K562 (cell line): ENCODE measurements around the gene SNX15. TPM values are rescaled to one million over a fixed set of nuclear protein-coding genes. Genes with fewer than 3 reads are reported as not detected.

ENCODE experiments used
- ARID2 ChIP-seq: fragments of 450-650 bp; IDR thresholded peaks from 2 replicates; pipeline ENCODE4 v1.6.1; 2017; ENCODE audit warnings: antibody characterized with exemption, mild to moderate bottlenecking
- ARID4B ChIP-seq: sonication (generic); formaldehyde crosslinking; IDR thresholded peaks from 2 replicates; pipeline ENCODE4 v1.8.0; 2022; ENCODE audit warnings: mild to moderate bottlenecking, missing genetic modification reagents
- CEBPB ChIP-seq: fragments of 450-650 bp; IDR thresholded peaks from 2 replicates; pipeline ENCODE4 v1.6.1; 2016; ENCODE audit warnings: missing genetic modification characterization, missing compliant biosample characterization
- CHCHD3 ChIP-seq: fragments of 250-450 bp; sonication (Bioruptor Pico); IDR thresholded peaks from 2 replicates; pipeline ENCODE4 v2.1.2; 2022; ENCODE audit warnings: mild to moderate bottlenecking
- DACH1 ChIP-seq: fragments of 450-650 bp; IDR thresholded peaks from 2 replicates; pipeline ENCODE4 v1.6.1; 2018; ENCODE audit not compliant: partially characterized antibody
- HNRNPLL ChIP-seq: fragments of 200-400 bp; formaldehyde crosslinking; IDR thresholded peaks from 2 replicates; pipeline ENCODE4 v1.6.1; 2017; ENCODE audit warnings: low read length, low read depth, mild to moderate bottlenecking; ENCODE audit not compliant: poor library complexity, severe bottlenecking
- KDM4B ChIP-seq, 2 experiments: fragments of 450-650 bp in 1 of 2; sonication (generic) in 1 of 2; IDR thresholded peaks; 2 replicates each; pipeline ENCODE4 v1.6.1; 2016 to 2017; ENCODE audit warnings: borderline replicate concordance in 2 of 2, antibody characterized with exemption in 1 of 2, low read depth in 1 of 2, mild to moderate bottlenecking in 1 of 2
- NCOR1 ChIP-seq: fragments of 450-650 bp; IDR thresholded peaks from 2 replicates; pipeline ENCODE4 v1.6.1; 2016; ENCODE audit warnings: mild to moderate bottlenecking, moderate library complexity
- NFXL1 ChIP-seq: fragments of 450-650 bp; formaldehyde crosslinking; IDR thresholded peaks from 2 replicates; pipeline ENCODE4 v1.4.0; 2021; ENCODE audit warnings: mild to moderate bottlenecking
- NR2C1 ChIP-seq, 2 experiments: fragments of 450-650 bp; IDR thresholded peaks; 2 replicates each; pipeline ENCODE4 v1.6.1; 2017; ENCODE audit warnings: mild to moderate bottlenecking in 2 of 2, antibody characterized with exemption in 1 of 2, inconsistent platforms in 1 of 2, missing compliant biosample characterization in 1 of 2, missing genetic modification characterization in 1 of 2
- PYGO2 ChIP-seq: fragments of 450-650 bp; IDR thresholded peaks from 2 replicates; pipeline ENCODE4 v1.6.1; 2016; ENCODE audit warnings: mild to moderate bottlenecking, missing genetic modification characterization, moderate library complexity, missing compliant biosample characterization
- RBM39 ChIP-seq: fragments of 200-400 bp; formaldehyde crosslinking; optimal IDR thresholded peaks from 2 replicates; pipeline ENCODE3; 2018; ENCODE audit warnings: low read depth, low read length
- SNIP1 ChIP-seq: fragments of 450-650 bp; IDR thresholded peaks from 2 replicates; pipeline ENCODE4 v1.7.1; 2017; ENCODE audit warnings: low read depth, mild to moderate bottlenecking
- TCF7L2 ChIP-seq: fragments of 150-350 bp; IDR thresholded peaks from 2 replicates; pipeline ENCODE4 v1.6.1; 2016; ENCODE audit warnings: low read depth, mild to moderate bottlenecking, low read length, moderate library complexity
- XRCC3 ChIP-seq: fragments of 450-650 bp; IDR thresholded peaks from 2 replicates; pipeline ENCODE4 v1.6.1; 2017; ENCODE audit warnings: mild to moderate bottlenecking, moderate library complexity
- ZKSCAN8 ChIP-seq: fragments of 200-800 bp; sonication (Bioruptor generic); IDR thresholded peaks from 2 replicates; pipeline ENCODE4 v1.6.1; 2016; ENCODE audit warnings: missing genetic modification characterization, missing compliant biosample characterization
- ZNF551 ChIP-seq: fragments of 250-450 bp; sonication (Bioruptor Pico); IDR thresholded peaks from 2 replicates; pipeline ENCODE4 v1.5.0; 2021; ENCODE audit warnings: mild to moderate bottlenecking, moderate library complexity
- ZNF707 ChIP-seq: fragments of 250-450 bp; sonication (Bioruptor Pico); conservative IDR thresholded peaks from 2 replicates; pipeline ENCODE4 v1.8.0; 2022; ENCODE audit warnings: inconsistent platforms, mild to moderate bottlenecking, moderate library complexity
- polyA plus RNA-seq, 8 experiments: library from polyadenylated mRNA; depleted of rRNA in 4 of 8; stranded (reverse) in 5 of 8; unstranded in 3 of 8; fragments of >200 nt; fragmentation: Nextera tagmentation in 2 of 8; fragmentation: Illumina TruSeq in 1 of 8; extraction: Ambion mirVana in 2 of 8; extraction: Trizol in 1 of 8; gene quantifications; 2 replicates each; pipeline versions ENCODE4 v1.2.1 to v1.2.3, GENCODE V29; 2011 to 2014; ENCODE audit warnings: inconsistent platforms in 1 of 8, missing spikeins in 1 of 8
- total RNA-seq, 7 experiments: library from RNA; depleted of rRNA in 6 of 7; stranded (reverse); fragments of >200 nt in 6 of 7; fragmentation: Illumina TruSeq in 2 of 7; extraction: Trizol in 2 of 7; gene quantifications; 2 replicates each; pipeline versions ENCODE4 v1.2.1 to v1.2.3, GENCODE V29; 2011 to 2021; ENCODE audit warnings: low replicate concordance in 1 of 7
- TF ChIP-seq, protein P1 (sequence below): IDR thresholded peaks from 2 replicates; pipeline ENCODE4 v1.6.1; 2014; ENCODE audit warnings: antibody characterized with exemption
- TF ChIP-seq, protein P2 (sequence below): sonication (generic); formaldehyde crosslinking; IDR thresholded peaks from 2 replicates; pipeline ENCODE4 v1.8.1; 2023; ENCODE audit warnings: mild to moderate bottlenecking, missing genetic modification reagents

SNX15 gene
- total and polyA plus RNA-seq, 9 of the 15 experiments (the other 6 are each of a cell fraction or from before 2014, with no cell fraction given) = 1.8 to 27.8 (median 15.2) TPM

GRCh38 chr11:65027213-65028067, at the start of gene SNX15 (continued):
- no peak for TF ChIP-seq CEBPB (tag)
- no peak for TF ChIP-seq ZNF551 (CRISPR knock-in tag)
- no peak for TF ChIP-seq DACH1
- peak; percentile 87 for TF ChIP-seq ARID4B (CRISPR knock-in tag)
- TF ChIP-seq RBM39 = no peak
- TF ChIP-seq XRCC3 = no peak
- no peak for TF ChIP-seq ZKSCAN8 (CRISPR knock-in tag)
- TF ChIP-seq PYGO2 = no peak
- TF ChIP-seq CHCHD3 = no peak
- no peak for TF ChIP-seq ZNF707
- TF ChIP-seq SNIP1 = peak; percentile 100
- TF ChIP-seq, protein P1, sequence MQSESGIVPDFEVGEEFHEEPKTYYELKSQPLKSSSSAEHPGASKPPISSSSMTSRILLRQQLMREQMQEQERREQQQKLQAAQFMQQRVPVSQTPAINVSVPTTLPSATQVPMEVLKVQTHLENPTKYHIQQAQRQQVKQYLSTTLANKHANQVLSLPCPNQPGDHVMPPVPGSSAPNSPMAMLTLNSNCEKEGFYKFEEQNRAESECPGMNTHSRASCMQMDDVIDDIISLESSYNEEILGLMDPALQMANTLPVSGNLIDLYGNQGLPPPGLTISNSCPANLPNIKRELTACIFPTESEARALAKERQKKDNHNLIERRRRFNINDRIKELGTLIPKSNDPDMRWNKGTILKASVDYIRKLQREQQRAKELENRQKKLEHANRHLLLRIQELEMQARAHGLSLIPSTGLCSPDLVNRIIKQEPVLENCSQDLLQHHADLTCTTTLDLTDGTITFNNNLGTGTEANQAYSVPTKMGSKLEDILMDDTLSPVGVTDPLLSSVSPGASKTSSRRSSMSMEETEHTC = no peak
- no peak for TF ChIP-seq TCF7L2
- TF ChIP-seq, protein P2, sequence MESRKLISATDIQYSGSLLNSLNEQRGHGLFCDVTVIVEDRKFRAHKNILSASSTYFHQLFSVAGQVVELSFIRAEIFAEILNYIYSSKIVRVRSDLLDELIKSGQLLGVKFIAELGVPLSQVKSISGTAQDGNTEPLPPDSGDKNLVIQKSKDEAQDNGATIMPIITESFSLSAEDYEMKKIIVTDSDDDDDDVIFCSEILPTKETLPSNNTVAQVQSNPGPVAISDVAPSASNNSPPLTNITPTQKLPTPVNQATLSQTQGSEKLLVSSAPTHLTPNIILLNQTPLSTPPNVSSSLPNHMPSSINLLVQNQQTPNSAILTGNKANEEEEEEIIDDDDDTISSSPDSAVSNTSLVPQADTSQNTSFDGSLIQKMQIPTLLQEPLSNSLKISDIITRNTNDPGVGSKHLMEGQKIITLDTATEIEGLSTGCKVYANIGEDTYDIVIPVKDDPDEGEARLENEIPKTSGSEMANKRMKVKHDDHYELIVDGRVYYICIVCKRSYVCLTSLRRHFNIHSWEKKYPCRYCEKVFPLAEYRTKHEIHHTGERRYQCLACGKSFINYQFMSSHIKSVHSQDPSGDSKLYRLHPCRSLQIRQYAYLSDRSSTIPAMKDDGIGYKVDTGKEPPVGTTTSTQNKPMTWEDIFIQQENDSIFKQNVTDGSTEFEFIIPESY (CRISPR knock-in tag) = peak; percentile 72; the same call in 1 of the 2 replicates
- TF ChIP-seq NFXL1 = no peak
- no peak for TF ChIP-seq KDM4B (IDR thresholded peaks at IDR 0.05; ENCODE audit: borderline replicate concordance in 2 of 2, low read depth in 1 of 2)
- TF ChIP-seq ARID2 = no peak
- TF ChIP-seq HNRNPLL = peak; percentile 94
- no peak for TF ChIP-seq NCOR1
- TF ChIP-seq NR2C1 (IDR thresholded peaks at IDR 0.05) = no peak
- no peak for TF ChIP-seq NR2C1 (tag; IDR thresholded peaks at IDR 0.05)
